GM13977 (cell line): ENCODE results near the gene TRPM6.
"Not testable (repeated sequence)": the region's sequence is repeated elsewhere in the genome, so short reads cannot be mapped to it uniquely, and the experiment has no call there.

Experiments
- DNase-seq: peaks from one replicate; pipeline ENCODE4 v3.0.0; 2012; ENCODE audit warnings: low spot score
- CTCF ChIP-seq: IDR thresholded peaks from 2 replicates; pipeline ENCODE4 v1.5.1; 2012; ENCODE audit warnings: mild to moderate bottlenecking, control low read depth; ENCODE audit not compliant: insufficient read depth; ENCODE audit errors: extremely low read depth, missing control alignments
- in situ Hi-C: fragments of 300-500 bp; cut with MboI; formaldehyde crosslinking; loops from one replicate; pipeline ENCODE4 v1.12.0; 2022; ENCODE audit warnings: low sequenced_read_pairs, low pct_unique_long_range_greater_than_20kb, mixed read lengths, inconsistent platforms; ENCODE audit not compliant: unreplicated experiment

Gene TRPM6

DNA sequence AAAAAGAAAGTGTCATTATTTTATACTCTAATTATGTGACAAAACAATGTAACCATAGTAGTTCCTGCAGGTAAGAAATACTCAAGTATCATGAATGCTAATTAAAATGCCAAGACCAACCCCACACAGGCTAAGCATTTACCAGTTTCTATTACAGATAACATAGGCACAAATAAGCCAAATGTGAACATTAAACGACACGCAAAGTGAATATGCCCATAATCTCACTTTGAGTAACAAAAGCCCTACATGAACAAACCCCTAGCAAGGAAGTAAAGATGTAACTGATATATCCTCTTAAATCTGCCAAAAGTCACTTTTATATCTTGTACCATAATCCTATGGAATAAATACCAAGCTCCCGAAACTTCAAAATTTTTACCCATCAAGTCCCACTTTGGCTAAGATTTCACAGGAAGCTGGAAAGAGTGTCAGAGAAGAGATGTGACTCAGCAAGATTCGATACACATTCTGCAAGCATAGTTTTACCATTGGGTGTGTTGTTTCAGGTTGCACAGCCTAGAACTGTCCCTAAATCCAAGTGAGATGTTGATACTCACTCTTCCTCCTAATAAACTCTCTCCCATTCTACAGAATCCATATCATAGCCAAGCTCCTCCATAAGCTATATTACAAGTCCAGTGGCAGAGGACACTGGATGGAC, 28.8 kb downstream of the TRPM6 start:
- no peak for TF ChIP-seq CTCF
- no peak for DNase-seq
- in situ Hi-C loops, result no loop called here

DNA sequence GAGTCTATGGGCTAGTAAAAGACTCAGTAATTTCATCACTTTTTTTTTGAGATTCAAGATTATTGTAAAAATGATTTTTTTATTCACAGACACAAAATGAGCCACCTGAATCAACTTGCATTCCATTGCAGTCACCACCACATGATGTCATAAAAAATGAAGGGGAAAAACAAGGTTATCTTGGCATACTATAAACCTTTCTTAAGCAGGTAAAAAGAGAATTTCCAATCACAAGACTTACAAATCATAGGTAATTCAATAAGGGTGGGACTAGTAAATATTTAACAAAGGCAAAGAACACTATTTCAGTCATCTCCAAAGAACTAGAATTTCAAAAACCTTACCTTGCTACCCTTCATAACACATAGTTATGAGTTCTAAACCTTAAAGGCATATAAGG, 30.7 kb downstream of the TRPM6 start:
- DNase-seq, result no peak
- TF ChIP-seq CTCF, result no peak
- in situ Hi-C loops, result no loop called here

DNA sequence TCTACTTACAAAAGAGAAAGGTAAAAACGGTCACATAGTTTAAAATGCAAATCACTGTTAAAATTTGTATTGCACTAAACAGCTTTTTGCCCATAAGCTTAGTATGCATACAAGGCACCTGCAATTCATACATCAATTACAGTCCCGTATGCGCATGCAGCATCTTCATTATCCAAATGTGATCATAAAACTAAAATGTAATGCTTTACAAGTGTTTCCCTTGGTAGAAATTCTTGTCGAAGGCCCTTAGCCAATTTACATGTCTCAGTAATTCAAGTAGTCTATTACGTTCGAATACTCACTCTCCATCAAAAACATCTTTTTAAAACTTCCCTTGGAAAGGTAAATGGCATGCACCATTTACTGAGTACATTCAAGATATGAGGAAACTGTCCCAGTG, 32.6 kb downstream of the TRPM6 start:
- no peak for DNase-seq
- no peak for TF ChIP-seq CTCF
- in situ Hi-C loops, result no loop called here

GRCh38 chr9:74853024-74853423, 34.7 kb downstream of the TRPM6 start:
- in situ Hi-C loops, DNase-seq: not testable (repeated sequence)

GRCh38 chr9:74848153-74848525, 39.6 kb downstream of the TRPM6 start:
- no peak for TF ChIP-seq CTCF
- no peak for DNase-seq
- in situ Hi-C loops, result no loop called here

GRCh38 chr9:74847478-74848152, 40.1 kb downstream of the TRPM6 start:
- in situ Hi-C loops, result no loop called here

More at GRCh38 chr9:74847478-74848152, 40.1 kb downstream of the TRPM6 start:
- no peak for TF ChIP-seq CTCF
- DNase-seq, result no peak
